K562 (cell line): ENCODE data around the gene CHRNB1. TPM values are rescaled to one million over a fixed set of nuclear protein-coding genes. Genes with fewer than 3 reads are reported as not detected.

Source experiments
- BRD4 ChIP-seq: fragments of 200-600 bp; sonication (generic); IDR thresholded peaks from 2 replicates; pipeline ENCODE4 v1.6.1; 2017; ENCODE audit warnings: inconsistent platforms
- BRD9 ChIP-seq: fragments of 450-650 bp; IDR thresholded peaks from 2 replicates; pipeline ENCODE4 v1.6.1; 2018; ENCODE audit warnings: low read depth; ENCODE audit not compliant: partially characterized antibody
- EHMT2 ChIP-seq: fragments of 450-650 bp; IDR thresholded peaks from 2 replicates; pipeline ENCODE4 v1.6.1; 2018; ENCODE audit warnings: antibody characterized with exemption
- ETS2 ChIP-seq: IDR thresholded peaks from 2 replicates; pipeline ENCODE4 v1.6.1; 2016; ENCODE audit warnings: borderline replicate concordance, missing genetic modification characterization, mild to moderate bottlenecking, moderate library complexity, missing compliant biosample characterization; ENCODE audit not compliant: poor library complexity, severe bottlenecking
- EZH2 ChIP-seq: IDR thresholded peaks from 2 replicates; pipeline ENCODE4 v1.6.1; 2012; ENCODE audit warnings: low read depth, mild to moderate bottlenecking, inconsistent platforms, low read length, borderline replicate concordance
- HNRNPUL1 ChIP-seq: fragments of 200-400 bp; formaldehyde crosslinking; IDR thresholded peaks from 2 replicates; pipeline ENCODE4 v1.6.1; 2017; ENCODE audit warnings: low read length
- HSF4 ChIP-seq: fragments of 250-450 bp; sonication (Bioruptor Pico); IDR thresholded peaks from 2 replicates; pipeline ENCODE4 v2.1.2; 2022; ENCODE audit warnings: mild to moderate bottlenecking, moderate library complexity, borderline replicate concordance
- ILK ChIP-seq: fragments of 450-650 bp; IDR thresholded peaks from 2 replicates; pipeline ENCODE4 v1.6.1; 2016; ENCODE audit warnings: missing genetic modification characterization, low read depth, mild to moderate bottlenecking, missing compliant biosample characterization, moderate library complexity, borderline replicate concordance
- JUNB ChIP-seq: fragments of 450-650 bp; formaldehyde crosslinking; conservative IDR thresholded peaks from 2 replicates; pipeline ENCODE4 v1.4.0; 2020; ENCODE audit warnings: mild to moderate bottlenecking
- KDM5B ChIP-seq: fragments of 200-600 bp; sonication (generic); IDR thresholded peaks from 2 replicates; pipeline ENCODE4 v1.6.1; 2012; ENCODE audit warnings: low read depth, mild to moderate bottlenecking, moderate library complexity, low read length, control low read depth, inconsistent platforms; ENCODE audit not compliant: insufficient replicate concordance
- NCOA6 ChIP-seq: fragments of 450-650 bp; IDR thresholded peaks from 2 replicates; pipeline ENCODE4 v1.6.1; 2017; ENCODE audit warnings: mild to moderate bottlenecking
- NEUROD1 ChIP-seq: fragments of 150-350 bp; IDR thresholded peaks from 2 replicates; pipeline ENCODE4 v1.6.1; 2014; ENCODE audit warnings: borderline replicate concordance, low read length, low read depth; ENCODE audit not compliant: partially characterized antibody
- NFE2L1 ChIP-seq: fragments of 450-650 bp; IDR thresholded peaks from 2 replicates; pipeline ENCODE4 v1.6.1; 2016; ENCODE audit warnings: missing genetic modification characterization, low read depth, mild to moderate bottlenecking, missing compliant biosample characterization, moderate library complexity, borderline replicate concordance
- NRF1 ChIP-seq, 2 experiments: fragments of 450-650 bp; IDR thresholded peaks in 1 of 2; conservative IDR thresholded peaks in 1 of 2; 2 replicates each; pipeline ENCODE4 v1.6.1; 2014; ENCODE audit warnings: mild to moderate bottlenecking in 2 of 2
- PURB ChIP-seq: sonication (generic); formaldehyde crosslinking; IDR thresholded peaks from 2 replicates; pipeline ENCODE4 v1.9.0; 2021; ENCODE audit warnings: low read depth, mild to moderate bottlenecking, missing genetic modification reagents
- SIX5 ChIP-seq, 2 experiments: IDR thresholded peaks; 2 replicates each; pipeline ENCODE4 v1.6.1; 2011; ENCODE audit warnings: low read length in 2 of 2, borderline replicate concordance in 1 of 2, low read depth in 1 of 2, mild to moderate bottlenecking in 1 of 2, moderate library complexity in 1 of 2; ENCODE audit not compliant: insufficient read depth in 1 of 2
- SREBF2 ChIP-seq: sonication (generic); formaldehyde crosslinking; IDR thresholded peaks from 2 replicates; pipeline ENCODE4 v1.4.0; 2020; ENCODE audit warnings: mild to moderate bottlenecking, missing genetic modification reagents
- ZFX ChIP-seq: sonication (generic); formaldehyde crosslinking; IDR thresholded peaks from 2 replicates; pipeline ENCODE4 v1.8.0; 2022; ENCODE audit warnings: mild to moderate bottlenecking, missing genetic modification reagents, moderate library complexity
- ZNF212 ChIP-seq: fragments of 450-650 bp; formaldehyde crosslinking; IDR thresholded peaks from 2 replicates; pipeline ENCODE4 v1.4.0; 2020; ENCODE audit warnings: mild to moderate bottlenecking
- ZNF274 ChIP-seq: IDR thresholded peaks from 2 replicates; pipeline ENCODE4 v1.6.1; 2011; ENCODE audit warnings: low read depth, mild to moderate bottlenecking, low read length, moderate library complexity, borderline replicate concordance
- ZNF589 ChIP-seq: fragments of 200-800 bp; sonication (Bioruptor generic); IDR thresholded peaks from 2 replicates; pipeline ENCODE4 v1.6.1; 2016; ENCODE audit warnings: low read depth, missing genetic modification characterization, missing compliant biosample characterization
- ZNF76 ChIP-seq: fragments of 250-450 bp; sonication (Bioruptor Pico); IDR thresholded peaks from 2 replicates; pipeline ENCODE4 v1.4.0; 2020; ENCODE audit warnings: mild to moderate bottlenecking, moderate library complexity, borderline replicate concordance
- ZNF830 ChIP-seq: fragments of 250-450 bp; sonication (Bioruptor Pico); IDR thresholded peaks from 2 replicates; pipeline ENCODE4 v1.5.0; 2021; ENCODE audit warnings: mild to moderate bottlenecking
- polyA plus RNA-seq, 8 experiments: library from polyadenylated mRNA; depleted of rRNA in 4 of 8; stranded (reverse) in 5 of 8; unstranded in 3 of 8; fragments of >200 nt; fragmentation: Nextera tagmentation in 2 of 8; fragmentation: Illumina TruSeq in 1 of 8; extraction: Ambion mirVana in 2 of 8; extraction: Trizol in 1 of 8; gene quantifications; 2 replicates each; pipeline versions ENCODE4 v1.2.1 to v1.2.3, GENCODE V29; 2011 to 2014; ENCODE audit warnings: inconsistent platforms in 1 of 8, missing spikeins in 1 of 8
- total RNA-seq, 7 experiments: library from RNA; depleted of rRNA in 6 of 7; stranded (reverse); fragments of >200 nt in 6 of 7; fragmentation: Illumina TruSeq in 2 of 7; extraction: Trizol in 2 of 7; gene quantifications; 2 replicates each; pipeline versions ENCODE4 v1.2.1 to v1.2.3, GENCODE V29; 2011 to 2021; ENCODE audit warnings: low replicate concordance in 1 of 7
- TF ChIP-seq, protein P1 (sequence below): fragments of 250-450 bp; sonication (Bioruptor Pico); IDR thresholded peaks from 2 replicates; pipeline ENCODE4 v1.4.0; 2020; ENCODE audit warnings: mild to moderate bottlenecking, moderate library complexity, borderline replicate concordance
- TF ChIP-seq, protein P2 (sequence below): fragments of 250-450 bp; sonication (Bioruptor Pico); IDR thresholded peaks from 2 replicates; pipeline ENCODE4 v1.9.0; 2021; ENCODE audit warnings: mild to moderate bottlenecking

The CHRNB1 gene
- total and polyA plus RNA-seq, 9 of the 15 experiments (the other 6 are each of a cell fraction or from before 2014, with no cell fraction given) = 4.7 to 12.3 (median 6.8) TPM

DNA sequence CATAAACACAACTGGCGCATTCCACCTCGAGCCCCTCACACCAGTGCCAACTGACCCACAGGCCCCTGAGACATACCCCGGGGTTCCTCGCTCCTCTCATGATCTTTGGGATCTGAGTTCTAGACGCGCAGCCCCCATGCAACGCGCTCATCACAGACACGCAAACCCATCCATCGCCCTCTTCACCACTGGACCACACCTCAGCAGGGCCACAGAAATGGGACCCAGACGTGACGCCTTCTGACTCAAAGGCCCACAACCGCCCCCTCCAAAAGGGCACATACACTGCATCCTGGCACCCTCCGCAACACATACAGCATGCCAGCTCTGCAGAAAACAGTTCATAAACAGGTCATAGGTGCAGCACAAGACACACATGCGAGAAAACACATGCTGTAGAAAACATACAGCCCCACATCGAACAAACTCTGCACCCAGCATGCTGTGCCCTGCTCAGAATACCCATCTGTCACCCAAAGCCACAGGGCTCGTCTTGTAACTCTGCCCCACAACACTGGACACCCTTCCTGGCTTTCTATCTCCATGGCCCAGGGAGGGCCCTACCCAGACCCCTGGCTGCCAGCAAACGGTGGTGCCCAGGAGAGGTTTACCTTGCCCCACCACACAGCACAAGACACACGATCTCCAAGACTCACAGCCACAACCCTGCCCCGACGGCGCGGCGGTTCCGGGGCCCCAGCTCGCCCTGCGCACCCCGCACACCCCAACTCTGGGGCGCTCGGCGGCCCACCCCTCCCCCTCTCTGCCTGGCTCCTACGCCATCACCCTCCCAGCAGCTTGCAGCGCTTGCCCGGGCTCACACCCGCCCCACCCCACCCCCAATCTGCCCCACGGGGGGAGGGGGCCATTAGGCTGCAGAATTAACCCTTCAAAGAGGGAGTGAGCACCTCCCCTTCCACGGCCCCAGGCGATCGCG is 33.7 kb downstream of the CHRNB1 start (continued):
- TF ChIP-seq HNRNPUL1 (no peak), PURB (no peak), ETS2 (no peak), NCOA6 (peak; percentile 35; the same call in 1 of the 2 replicates), NRF1 (conservative IDR thresholded peaks at IDR 0.05 in 1 of 2, IDR thresholded peaks at IDR 0.05 in 1 of 2) (peak; percentile 27 to 34; a peak in 1 of 4 replicates), NFE2L1 (tag) (no peak), SREBF2 (no peak), NEUROD1 (no peak), JUNB (CRISPR knock-in tag) (no peak), HSF4 (no peak), ZNF589 (0 out of 2 replicates have a peak, but pooled peaks have one; percentile 23), ZNF830 (CRISPR knock-in tag) (no peak), ZNF212 (CRISPR knock-in tag) (no peak), EHMT2 (no peak), ZFX (CRISPR knock-in tag) (peak; percentile 11; the same call in 1 of the 2 replicates), ZNF274 (no peak), ZNF76 (CRISPR knock-in tag) (no peak), SIX5 (IDR thresholded peaks at IDR 0.05; ENCODE audit: borderline replicate concordance in 1 of 2, insufficient read depth in 1 of 2, low read depth in 1 of 2, low read length in 2 of 2) (no peak), KDM5B (peak; percentile 13), BRD9 (no peak), BRD4 (no peak), ILK (no peak), EZH2 (no peak)
- TF ChIP-seq, protein P1, sequence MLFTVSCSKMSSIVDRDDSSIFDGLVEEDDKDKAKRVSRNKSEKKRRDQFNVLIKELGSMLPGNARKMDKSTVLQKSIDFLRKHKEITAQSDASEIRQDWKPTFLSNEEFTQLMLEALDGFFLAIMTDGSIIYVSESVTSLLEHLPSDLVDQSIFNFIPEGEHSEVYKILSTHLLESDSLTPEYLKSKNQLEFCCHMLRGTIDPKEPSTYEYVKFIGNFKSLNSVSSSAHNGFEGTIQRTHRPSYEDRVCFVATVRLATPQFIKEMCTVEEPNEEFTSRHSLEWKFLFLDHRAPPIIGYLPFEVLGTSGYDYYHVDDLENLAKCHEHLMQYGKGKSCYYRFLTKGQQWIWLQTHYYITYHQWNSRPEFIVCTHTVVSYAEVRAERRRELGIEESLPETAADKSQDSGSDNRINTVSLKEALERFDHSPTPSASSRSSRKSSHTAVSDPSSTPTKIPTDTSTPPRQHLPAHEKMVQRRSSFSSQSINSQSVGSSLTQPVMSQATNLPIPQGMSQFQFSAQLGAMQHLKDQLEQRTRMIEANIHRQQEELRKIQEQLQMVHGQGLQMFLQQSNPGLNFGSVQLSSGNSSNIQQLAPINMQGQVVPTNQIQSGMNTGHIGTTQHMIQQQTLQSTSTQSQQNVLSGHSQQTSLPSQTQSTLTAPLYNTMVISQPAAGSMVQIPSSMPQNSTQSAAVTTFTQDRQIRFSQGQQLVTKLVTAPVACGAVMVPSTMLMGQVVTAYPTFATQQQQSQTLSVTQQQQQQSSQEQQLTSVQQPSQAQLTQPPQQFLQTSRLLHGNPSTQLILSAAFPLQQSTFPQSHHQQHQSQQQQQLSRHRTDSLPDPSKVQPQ (CRISPR knock-in tag) = no peak
- TF ChIP-seq, protein P2, sequence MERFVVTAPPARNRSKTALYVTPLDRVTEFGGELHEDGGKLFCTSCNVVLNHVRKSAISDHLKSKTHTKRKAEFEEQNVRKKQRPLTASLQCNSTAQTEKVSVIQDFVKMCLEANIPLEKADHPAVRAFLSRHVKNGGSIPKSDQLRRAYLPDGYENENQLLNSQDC = no peak
